Activated naive CD4-positive, alpha-beta T cell treated with anti-CD3 and anti-CD28 coated beads, Interleukin-2, amount 50 U/mL, for 16 hours (primary cell): ENCODE data around the gene PCA3.
"Not testable (repeated sequence)": the region's sequence is repeated elsewhere in the genome, so short reads cannot be mapped to it uniquely, and the experiment has no call there.

Experiments used
- DNase-seq: peaks from one replicate; pipeline ENCODE4 v3.0.0-alpha.2; 2020

Gene PCA3

DNA sequence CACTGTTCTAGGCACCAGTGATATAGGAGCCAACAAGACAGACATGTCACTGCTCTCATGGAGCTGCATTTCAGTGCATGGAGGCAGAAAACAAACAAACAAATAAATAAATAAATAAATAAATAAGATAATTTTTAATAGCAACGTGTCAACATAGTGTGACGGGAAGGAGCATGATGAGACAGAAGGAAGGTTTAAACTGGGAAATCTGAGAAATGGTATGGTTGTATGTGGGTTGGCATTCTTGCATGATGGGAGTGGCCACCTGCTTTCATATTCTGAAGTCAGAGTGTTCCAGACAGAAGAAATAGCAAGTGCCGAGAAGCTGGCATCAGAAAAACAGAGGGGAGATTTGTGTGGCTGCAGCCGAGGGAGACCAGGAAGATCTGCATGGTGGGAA lies at the start of gene PCA3:
Gene PCA3, plus strand, starts transcription at position 301 of the 400 bp plus-strand sequence.
- no peak for DNase-seq

DNA sequence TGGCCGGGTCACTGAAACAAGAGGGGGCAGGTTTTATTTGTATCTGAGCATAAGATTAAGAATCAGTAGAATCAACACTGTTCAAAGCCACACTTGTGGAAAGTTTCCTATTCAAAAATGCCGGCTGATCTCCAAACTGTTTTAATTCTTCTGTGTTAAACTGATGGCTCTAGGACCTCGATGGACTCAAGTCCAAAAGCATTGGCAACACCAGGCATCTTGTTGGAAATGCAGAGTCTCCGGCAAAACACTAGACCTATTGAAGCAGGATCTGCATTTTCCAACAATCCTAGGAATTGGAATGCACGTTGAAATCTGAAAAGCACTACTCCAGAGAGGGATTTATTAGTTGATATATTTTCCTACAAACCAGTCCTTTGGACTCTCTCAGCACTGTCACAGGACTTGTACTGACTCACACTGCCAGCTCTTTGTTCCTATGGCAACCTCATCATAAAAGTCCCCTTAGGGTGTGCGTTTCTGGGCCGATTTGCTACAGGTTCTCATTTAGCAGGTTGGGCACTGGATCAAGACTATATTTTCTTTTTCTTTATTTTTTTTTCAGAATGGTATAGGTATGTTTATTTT lies 48.1 kb upstream of the PCA3 start:
- no peak for DNase-seq

GRCh38 chr9:76717176-76717575 lies 47.1 kb upstream of the PCA3 start:
- DNase-seq = no peak

DNA sequence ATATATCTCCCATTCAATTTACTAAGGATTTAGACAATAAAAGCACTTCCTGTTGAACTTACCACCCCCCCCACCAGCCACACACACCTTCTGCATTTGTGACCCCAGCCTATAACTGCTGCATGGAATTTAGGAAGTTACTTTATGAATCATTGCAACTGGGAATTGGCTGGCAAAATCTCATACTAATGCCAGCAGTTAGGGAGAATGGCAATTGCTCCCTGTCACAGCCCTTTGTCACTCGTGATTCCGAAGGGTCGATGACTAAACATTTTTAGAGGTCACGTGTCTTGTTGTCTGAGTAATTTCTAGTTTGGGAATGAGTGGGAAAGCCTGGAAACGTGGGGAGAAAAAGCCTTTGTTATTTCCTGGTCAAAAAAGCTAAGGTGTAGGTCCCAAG lies 46.6 kb upstream of the PCA3 start:
- no peak for DNase-seq

DNA sequence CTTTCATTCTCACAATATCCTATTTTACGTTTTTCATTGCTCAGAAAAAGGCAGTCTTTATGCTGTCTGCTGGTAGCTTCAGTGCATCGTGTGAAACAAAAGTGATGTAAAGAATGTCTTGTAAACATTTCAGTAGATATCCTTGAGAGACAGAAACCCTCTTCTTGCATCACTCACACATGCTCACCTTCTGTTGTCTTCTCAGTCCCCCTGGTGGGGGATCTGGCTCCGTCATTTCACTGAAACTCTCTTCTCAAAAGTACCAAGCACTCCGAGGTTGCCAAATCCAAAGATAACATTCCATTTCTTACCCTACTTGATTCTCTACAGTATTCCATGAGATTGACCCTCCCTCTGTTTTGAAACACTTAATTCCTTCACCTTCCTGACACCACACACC lies 46.1 kb upstream of the PCA3 start:
- no peak for DNase-seq

GRCh38 chr9:76720245-76720644 lies 44.0 kb upstream of the PCA3 start:
- no peak for DNase-seq

DNA sequence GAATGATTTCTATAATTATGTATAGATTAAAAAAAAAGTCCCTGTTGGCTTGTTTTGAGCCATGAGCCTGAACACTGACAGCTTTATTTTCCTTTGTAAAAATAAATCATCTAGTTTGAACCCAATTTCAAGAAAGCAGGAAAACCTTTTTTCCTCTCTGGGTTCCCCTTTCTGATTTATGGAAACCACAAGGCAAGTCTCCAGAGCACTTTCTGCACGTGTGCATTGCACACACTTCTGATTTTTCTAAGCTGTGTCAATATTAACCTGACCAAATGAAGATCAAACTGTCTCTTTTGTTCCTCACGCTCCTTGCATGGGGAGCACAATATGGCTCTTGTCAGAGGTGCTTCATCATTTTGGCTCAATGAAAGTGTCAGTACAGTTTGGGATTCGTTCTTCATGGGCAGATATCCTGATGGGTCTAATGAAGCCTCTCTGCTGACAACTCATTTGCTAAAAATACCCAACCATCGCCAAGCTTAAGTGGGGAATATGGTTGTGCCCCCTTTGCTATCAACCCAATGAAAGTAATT lies 39.2 kb upstream of the PCA3 start:
- no peak for DNase-seq

- no peak for DNase-seq
Measured at GRCh38 chr9:76725885-76726284, 38.4 kb upstream of the PCA3 start.

GRCh38 chr9:76729116-76729515 lies 35.1 kb upstream of the PCA3 start:
- DNase-seq = no peak

DNA sequence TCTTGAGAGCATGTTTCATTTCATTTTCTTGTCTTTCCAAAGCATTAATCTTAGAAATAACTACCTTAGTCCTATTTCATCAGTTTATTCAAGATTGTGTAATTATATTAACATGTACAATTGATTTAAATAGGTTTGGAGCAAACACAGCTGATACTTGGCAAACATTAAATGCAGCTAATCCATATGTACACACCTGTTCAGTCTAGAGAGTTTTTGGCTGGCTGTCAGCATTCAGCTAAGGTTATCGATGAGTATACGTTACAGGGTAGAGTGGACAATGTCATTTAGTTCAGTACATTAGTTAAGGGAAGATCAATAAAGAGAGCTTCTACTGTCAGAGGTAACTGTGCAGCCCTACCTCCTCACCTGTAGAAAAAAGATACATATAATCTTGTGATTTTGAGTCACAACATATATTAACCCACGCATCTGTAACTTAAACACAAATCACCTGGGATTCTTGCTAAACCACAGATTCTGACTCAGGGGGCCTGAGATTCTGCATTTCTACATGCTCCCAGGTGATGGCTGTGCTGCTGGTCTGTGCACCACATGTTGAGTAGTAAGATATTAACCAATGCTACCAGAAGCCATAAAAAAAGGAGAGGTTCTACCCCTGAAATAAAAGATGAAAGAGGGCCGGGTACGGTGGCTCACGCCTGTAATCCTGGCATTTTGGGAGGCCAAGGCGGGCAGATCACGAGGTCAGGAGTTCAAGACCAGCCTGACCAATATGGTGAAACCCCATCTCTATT lies 34.1 kb upstream of the PCA3 start:
- DNase-seq = no peak

- no peak for DNase-seq
Measured at GRCh38 chr9:76730801-76731200, 33.4 kb upstream of the PCA3 start.

- DNase-seq = no peak
Measured at GRCh38 chr9:76732341-76732958, 31.8 kb upstream of the PCA3 start.

DNA sequence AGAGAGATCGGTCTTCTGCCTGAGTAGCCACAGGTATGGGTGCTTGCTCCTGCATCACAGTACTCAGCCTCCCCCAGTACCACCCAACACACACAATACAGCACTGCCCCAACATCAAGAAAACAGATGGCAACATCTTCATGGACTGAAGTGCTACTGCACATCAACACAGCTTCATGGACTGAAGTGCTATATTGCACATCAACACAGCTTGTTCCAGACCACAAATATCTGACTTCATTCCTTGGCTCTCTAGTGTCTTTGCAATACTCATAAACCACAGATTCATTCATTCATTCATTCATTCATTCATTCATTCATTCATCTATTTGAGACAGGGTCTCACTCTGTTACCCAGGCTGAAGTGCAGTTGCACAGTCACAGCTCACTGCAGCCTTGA lies 31.1 kb upstream of the PCA3 start:
- DNase-seq = no peak

DNA sequence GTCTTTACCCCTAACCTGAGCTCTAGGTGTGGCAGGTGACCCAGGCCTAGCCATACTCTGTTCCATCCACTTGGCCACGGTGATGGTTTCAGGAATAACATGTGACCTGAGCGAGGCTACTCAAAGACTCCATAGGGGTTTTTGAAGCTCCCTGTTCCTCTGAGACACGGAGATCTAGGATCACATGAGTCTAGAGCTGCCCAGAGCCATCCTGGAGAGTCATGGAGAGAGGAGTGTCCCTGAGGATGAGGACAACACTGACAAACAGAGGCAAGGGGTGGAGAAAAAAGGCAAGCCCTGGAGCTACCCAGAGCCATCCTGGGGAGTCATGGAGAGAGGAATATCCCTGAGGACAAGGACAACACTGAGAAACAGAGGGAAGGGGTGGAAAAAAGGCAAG lies 29.5 kb upstream of the PCA3 start:
- DNase-seq = no peak

- DNase-seq = no peak
Measured at GRCh38 chr9:76737154-76737902, 26.9 kb upstream of the PCA3 start.

- no peak for DNase-seq
Measured at GRCh38 chr9:76738402-76738801, 25.8 kb upstream of the PCA3 start.

DNA sequence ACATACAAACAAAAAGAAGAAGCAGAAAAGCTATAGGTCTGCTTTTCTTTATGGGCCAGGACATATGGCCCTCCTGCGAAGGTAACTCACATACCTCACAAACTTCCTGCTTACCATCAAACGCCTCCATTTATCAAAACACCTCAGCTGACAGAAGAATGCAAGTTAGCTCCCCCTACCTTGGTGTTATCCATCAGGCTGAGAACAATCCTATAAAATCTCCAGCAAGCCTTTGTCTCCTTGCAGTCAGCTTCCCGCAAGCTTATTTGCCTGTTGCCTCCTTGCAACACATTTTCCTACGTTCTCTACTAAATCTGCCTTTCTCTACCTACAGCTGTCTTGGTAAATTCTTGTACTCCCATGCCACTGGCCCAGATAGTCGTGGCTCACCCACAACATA lies 22.7 kb upstream of the PCA3 start:
- DNase-seq = no peak

DNA sequence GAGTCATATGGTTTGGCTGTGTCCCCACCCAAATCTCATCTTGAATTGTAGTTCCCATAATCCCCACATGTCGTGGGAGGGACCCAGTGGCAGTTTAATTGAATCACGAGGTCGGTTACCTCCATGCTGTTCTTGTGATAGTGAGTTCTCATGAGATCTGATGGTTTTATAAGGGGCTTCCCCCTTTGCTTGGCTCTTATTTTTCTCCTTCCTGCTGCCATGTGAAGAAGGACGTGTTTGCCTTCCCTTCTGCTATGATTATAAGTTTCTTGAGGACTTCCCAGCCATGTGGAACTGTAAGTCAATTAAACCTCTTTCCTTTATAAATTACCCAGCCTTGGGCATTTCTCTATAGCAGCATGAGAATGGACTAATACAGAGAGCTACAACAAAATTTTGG lies 21.3 kb upstream of the PCA3 start:
- DNase-seq = not testable (repeated sequence)

DNA sequence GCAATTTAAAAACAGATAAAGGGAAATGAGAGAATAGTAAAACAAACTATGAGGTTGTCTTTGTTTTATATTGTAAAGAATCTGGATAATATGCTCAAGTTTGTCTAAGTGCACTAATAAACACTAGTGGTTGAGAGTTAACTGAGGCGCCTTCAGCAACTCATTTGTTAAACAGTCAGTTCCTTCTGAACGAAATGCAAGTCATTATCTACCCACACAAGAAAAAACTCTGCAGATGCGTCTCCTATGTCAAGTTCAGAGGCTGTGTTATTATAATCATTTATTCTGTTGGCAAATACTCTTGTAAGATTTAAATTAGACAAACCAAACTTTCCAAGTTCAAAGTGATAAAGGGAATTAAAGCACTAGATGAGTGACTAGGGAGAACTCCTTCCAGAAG lies 20.3 kb upstream of the PCA3 start:
- no peak for DNase-seq

DNA sequence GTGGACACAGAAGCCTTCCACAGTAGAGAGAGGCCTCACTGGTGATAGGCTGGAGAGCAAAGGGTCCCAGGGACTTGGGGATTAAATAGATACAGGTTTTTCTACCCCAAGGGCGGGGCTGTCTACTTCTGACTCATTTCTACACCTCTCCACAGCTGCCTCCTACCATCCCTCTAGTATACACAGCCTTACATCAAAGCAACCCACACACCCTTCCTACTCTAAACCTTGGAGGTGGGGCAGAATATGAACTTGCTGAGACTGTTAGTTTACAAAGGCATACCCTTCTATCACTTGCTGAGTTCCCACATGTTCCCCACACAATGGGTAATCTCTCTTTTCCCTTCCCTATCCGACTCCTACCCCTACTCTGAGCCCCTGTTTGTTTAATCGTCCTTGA lies 19.9 kb upstream of the PCA3 start:
- no peak for DNase-seq

- DNase-seq = no peak
Measured at GRCh38 chr9:76751001-76751400, 13.2 kb upstream of the PCA3 start.

DNA sequence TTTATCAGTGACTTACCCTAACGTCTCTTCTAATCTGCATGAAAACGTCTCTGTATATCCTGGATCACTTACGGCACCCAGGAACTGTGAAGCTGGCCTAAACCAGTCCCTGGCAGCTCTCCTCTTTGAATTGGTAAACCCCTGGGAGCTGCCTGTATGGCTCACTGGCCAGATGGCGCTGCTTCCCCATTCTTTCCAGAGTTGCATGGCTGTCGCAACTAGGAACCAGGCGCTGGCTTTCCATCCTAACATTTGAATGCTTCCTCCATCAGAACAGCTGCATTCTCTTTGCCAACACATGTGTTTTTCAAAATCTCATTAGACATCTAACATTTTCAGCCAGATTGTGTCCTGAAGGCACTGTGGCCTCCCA lies 8.0 kb upstream of the PCA3 start:
- DNase-seq = no peak

- DNase-seq = no peak
Measured at GRCh38 chr9:76756941-76757673, 7.1 kb upstream of the PCA3 start.
